Left colon (tissue), 2 donors: ENCODE results near the gene RCC1. TPM values are rescaled to one million over a fixed set of nuclear protein-coding genes. Genes with fewer than 3 reads are reported as not detected.
"Not testable (repeated sequence)": the region's sequence is repeated elsewhere in the genome, so short reads cannot be mapped to it uniquely, and the experiment has no call there.

Source experiments
- ATAC-seq: fragments of 200-7000 bp; cut with Tn5 transposase; one replicate; pipeline ENCODE4 v1.9.1; 2020; ENCODE audit warnings: mild to moderate bottlenecking, moderate library complexity
- DNase-seq, 2 donors: peaks; one replicate each; pipeline ENCODE4 v3.0.0-alpha.2; 2020
- intact Hi-C, 2 donors: fragments of 100-400 bp; cut with DNase I in 1 of 2; cut with micrococcal nuclease in 1 of 2; formaldehyde crosslinking; loops; one replicate each; pipeline versions ENCODE4 v1.11.2 to v1.14.0; 2022; cut with DNase I, micrococcal nuclease
- total RNA-seq, 2 donors: library from RNA; stranded (reverse); fragmentation: NEBNext Ultra II Directional; extraction: Animal tissue kit (Norgen Biotek cat#: 25700); gene quantifications; one replicate each; pipeline ENCODE4 v1.2.1, GENCODE V29; 2021
- donor health status: DM: no; HTN: no; CAD: no.
- donor health status: DM: yes; HTN: yes; CAD: no.

Gene RCC1
- total RNA-seq, 2 donors from 2014 or later, result 22.1 to 34.8 TPM

DNA sequence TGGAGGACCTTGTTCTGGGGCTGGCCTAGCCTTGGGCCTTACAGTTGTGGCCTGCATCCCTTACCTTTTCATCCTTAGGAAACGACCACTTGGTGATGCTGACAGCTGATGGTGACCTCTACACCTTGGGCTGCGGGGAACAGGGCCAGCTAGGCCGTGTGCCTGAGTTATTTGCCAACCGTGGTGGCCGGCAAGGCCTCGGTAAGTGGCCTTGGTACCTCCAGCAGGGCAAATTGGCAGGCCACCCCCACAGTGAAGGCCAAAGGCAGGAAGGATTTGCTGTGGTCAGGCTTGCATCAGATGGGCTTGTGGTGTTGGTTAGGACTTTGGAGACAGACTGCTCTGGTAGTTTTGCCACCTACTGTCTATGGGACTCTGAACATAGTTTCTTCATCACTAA, 29.3 kb downstream of the RCC1 start:
- ATAC-seq (no peak), DNase-seq (no peak)
- intact Hi-C loops, result no loop called here

DNA sequence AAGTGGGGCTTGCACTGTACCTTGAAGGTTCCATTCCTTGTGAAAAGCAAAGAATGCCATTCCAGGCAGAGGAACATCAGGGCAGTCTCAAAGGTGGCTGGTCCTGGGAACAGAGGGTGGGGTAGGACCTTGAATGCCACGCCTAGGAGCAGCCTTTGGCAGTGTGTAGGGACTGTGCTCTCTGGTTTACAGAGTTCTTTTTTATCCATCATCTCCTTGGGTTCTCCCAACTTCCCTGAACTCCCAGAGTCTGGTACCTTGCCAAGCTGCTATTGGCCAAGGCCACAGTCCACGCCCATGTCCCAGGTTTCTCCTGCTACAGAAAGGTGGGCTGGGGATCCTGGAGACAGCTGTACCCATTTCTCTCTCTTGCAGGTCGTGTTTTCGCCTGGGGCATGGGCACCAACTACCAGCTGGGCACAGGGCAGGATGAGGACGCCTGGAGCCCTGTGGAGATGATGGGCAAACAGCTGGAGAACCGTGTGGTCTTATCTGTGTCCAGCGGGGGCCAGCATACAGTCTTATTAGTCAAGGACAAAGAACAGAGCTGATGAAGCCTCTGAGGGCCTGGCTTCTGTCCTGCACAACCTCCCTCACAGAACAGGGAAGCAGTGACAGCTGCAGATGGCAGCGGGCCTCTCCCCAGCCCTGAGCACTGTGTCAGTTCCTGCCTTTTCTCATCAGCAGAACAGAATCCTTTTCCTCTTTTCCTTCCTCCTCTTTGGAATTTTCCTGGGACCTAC, 31.8 kb downstream of the RCC1 start:
- DNase-seq, result peak in 1 of 2 donors; percentile 43
- intact Hi-C loops, result no loop called here
- peak; percentile 90 for ATAC-seq

DNA sequence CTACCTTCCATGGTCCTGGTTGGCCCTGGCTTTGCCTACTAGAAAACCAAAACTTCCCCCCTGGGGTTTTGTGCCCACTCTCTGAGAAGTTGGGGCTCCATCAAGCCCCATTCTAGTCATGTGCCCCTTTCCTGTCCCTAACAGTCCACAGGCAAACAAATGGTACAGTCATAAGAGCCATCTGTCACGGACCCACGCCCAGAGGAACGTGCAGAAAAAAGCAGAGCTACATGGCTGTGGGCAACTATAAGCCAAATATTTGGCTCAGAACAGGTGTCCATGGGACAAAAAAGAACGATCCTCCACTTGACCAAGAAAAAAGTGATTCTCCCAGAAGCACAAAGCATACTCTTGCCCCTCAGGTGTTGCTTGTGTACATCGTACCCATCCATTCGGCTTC, 32.4 kb downstream of the RCC1 start:
- ATAC-seq, result no peak
- DNase-seq, result no peak
- intact Hi-C loops, result no loop called here

DNA sequence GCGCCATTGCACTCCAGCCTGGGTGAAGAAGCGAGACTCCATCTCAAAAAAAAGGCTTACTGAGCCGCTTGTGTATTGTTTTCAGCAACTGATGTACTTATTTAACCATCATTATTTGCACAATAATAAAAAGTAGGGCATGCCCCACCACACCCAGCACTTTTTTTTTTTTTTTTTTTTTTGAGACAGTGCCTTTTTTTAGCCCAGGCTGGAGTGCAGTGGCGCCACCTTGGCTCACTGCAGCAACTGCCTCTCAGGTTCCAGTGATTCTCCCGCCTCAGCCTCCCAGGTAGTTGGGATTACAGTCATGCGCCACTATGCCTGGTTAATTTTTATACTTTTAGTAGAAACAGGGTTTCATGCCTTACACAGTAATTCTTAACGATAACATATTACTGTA, 34.8 kb downstream of the RCC1 start:
- intact Hi-C loops, result no loop called here
- ATAC-seq (peak; percentile 48), DNase-seq (no peak)

DNA sequence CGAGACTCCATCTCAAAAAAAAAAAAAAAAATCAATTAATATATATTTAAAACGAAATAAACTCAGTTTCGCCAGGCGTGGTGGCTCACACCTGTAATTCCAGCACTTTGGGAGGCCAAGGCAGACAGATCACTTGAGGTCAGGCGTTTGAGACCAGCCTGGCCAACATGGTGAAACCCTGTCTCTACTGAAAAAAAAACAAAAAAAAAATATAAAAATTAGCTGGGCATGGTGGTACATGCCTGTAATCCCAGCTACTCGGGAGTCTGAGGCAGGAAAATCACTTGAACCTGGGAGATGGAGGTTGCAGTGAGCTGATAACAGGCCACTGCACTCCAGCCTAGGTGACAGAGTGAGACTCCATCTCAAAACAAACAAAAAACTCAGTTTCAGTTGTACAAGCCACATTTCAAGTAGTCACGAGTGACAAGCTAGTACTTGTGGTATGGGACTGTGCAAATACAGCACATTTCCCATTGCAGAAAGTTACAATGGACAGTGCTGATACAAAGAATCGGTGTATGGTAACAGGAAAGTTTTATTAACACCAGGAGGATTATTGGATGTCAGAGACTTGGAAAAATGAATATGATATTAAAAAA, 35.7 kb downstream of the RCC1 start:
- intact Hi-C loops, DNase-seq, ATAC-seq: not testable (repeated sequence)

DNA sequence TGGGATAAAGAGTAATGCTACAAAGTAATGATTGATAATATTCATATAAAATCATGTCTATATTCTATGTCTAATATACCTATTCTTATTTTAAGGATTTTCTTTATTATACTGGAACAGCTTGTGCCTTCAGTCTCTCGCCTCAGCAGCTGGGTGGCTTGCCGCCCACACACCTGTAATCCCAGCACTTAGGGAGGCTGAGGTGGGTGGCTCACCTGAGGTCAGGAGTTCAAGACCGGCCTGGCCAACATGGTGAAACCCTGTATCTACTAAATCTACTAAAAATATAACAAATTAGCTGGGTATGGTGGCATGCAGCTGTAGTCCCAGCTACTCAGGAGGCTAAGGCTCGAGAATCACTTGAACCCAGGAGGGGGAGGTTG, 39.4 kb downstream of the RCC1 start:
- ATAC-seq (no peak), DNase-seq (no peak)
- intact Hi-C loops, result no loop called here

DNA sequence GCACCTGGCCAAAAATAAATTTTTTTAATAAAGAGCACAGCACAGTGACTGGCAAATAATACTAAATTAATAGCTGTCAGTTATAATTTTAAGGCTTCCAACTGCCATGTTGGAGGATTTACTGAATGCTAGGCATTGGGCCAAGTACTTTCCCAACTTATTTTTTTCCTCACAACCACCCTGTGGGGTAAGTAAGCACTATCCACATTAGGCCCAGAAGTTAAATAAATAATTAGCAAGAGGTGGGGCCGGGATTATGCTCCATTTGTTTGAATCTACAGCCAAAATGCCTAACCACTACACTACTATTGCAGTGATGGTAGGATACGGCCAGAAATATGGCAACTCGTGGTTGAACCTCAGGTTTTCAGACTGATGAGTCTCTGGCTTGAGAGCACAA, 42.5 kb downstream of the RCC1 start:
- intact Hi-C loops, result no loop called here
- no peak for DNase-seq
- ATAC-seq, result no peak

DNA sequence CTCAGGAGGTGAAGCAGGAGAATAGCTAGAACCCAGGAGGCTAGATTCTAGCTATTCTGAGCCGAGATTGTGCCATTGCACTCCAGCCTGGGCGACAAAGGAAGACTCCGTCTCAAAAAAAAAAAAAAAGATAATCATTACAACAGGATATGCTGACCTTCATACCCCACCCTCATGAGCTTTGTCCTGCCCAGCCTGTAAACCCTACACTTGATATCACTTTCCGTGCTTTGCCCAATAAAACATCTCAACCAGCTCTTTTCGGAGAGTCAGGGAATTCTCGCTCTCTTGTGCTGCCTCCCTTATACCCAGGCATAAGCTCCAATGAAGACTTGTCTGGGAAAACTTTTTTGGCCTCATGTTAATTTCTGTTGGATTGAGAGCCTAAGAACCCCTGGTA, 45.5 kb downstream of the RCC1 start:
- peak; percentile 21 to 52 for DNase-seq
- peak; percentile 62 for ATAC-seq
- intact Hi-C loops, result no loop called here

DNA sequence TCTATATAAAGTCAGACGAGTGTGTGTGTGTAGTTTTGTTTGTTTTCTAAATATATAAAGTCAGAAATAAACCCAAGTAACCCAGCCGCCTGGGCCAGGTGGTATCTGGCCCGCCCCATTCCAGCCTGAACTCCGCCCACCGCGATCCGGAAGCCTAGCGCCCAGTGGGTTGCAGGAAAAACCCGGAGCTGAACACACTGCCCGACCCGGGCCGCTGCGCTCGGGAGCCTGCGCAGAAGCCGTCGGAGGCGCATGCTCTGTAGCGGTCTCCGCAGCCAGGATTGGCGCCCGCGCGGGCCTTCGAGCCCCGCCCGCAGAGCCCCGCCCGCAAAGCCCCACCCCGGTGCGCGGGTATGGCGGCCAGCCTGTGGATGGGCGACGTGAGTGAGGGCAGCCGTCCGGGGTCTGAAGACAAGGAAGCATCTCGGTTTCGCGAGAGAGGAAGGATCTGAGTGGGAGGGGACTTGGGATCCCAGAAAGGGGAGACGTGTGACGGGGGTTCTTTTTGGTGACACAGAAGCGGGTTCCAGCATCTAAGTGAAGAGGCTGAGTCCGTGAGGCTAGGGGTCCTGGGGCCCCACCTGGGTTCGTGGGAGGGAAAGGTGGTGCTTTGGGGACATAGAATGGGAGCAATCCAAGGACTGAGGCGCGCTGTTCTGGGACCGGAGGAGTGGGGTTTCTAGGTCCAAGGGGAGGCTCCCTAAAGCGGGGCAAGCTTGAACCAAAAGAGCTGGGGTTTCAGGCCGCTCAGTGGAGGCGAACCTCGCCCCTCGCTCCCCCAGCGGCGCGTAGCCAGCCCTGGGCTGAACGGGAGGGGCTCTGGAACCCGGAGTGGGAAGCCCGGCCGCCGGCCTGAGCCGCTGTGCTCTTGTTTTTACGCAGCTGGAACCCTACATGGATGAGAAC, 47.2 kb downstream of the RCC1 start, which contains the start of gene TRNAU1AP:
Gene TRNAU1AP (plus strand): TSS at position 328 of the 906 bp plus-strand sequence. CDS start 26 bp downstream, at position 354.
- peak; percentile 94 for ATAC-seq
- intact Hi-C loops, result no loop called here
- peak; percentile 97 to 99 for DNase-seq

DNA sequence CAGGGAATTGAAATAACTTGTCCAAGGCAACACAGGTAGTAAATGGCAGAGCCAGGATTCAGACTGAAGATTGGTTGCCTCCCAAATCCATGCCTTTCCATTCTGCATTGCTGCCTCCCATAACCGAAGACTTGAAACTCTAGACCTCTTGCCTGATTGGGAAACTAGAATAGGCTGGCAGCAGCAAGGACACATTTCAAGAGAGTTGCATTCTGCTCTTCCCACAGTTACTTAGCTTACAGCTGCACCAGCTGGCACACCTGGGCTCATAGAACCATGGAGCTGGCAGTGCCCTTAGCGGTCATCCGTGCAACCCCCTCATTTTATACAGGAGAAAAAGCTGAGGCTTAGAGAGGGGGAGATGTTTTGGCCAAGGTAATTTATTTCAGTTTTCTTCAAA, 55.0 kb downstream of the RCC1 start:
- DNase-seq (no peak), ATAC-seq (no peak)
- intact Hi-C loops, result no loop called here

DNA sequence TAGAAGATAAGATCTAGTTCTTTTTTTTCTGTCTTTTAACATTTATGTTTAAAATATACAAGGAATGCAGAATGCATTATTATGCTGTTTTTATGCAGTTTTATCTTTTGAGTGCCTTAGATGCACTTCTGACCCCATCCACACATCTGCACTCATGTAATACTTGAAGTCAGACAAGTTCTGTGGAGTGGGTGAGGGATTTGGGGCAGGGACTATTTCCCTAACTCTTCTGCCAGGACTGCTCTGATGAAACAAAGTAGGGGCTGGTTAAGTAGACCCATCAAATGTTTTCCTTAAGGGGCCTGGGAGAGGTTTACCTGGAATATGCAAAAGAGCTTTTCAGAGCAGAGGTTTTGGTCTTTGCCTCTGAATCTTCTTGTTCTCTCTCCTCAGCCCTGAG, 58.5 kb downstream of the RCC1 start:
- intact Hi-C loops, result no loop called here
- no peak for ATAC-seq
- DNase-seq, result no peak

DNA sequence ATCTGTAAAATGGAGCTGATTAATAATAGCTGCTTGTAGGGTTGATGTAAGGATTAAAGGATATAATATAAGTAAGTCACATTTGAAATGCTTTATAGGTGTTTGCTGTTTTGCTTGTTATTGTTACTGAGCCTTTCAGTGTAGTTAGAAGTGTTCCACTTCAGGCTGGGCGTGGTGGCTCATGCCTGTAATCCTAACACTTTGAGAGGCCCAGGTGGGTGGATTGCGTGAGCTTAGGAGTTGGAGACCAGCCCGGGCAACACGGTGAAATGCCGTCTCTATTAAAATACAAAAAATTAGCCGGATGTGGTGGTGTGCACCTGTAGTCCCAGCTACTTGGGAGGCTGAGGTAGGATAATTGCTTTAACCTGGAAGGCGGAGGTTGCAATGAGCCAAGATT, 59.2 kb downstream of the RCC1 start:
- intact Hi-C loops, result no loop called here
- no peak for ATAC-seq
- no peak for DNase-seq

DNA sequence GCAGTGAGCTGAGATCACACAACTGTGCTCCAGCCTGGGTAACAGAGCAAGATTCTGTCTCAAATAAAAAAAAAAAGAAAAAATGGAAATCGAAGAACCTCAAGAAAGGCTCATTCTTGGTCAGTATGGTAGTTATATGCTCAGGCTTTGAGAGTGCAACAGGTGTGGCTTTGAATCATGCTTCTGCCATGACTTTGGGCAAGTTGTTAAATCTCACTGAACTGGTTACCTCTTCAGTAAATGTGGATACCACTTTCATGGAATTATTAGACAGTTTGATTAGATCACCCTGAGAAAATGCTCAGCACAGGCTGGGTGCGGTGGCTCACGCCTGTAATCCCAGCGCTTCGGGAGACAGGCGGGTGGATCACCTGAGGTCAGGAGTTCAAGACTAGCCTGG, 59.9 kb downstream of the RCC1 start:
- ATAC-seq (no peak), DNase-seq (no peak)
- intact Hi-C loops, result no loop called here

DNA sequence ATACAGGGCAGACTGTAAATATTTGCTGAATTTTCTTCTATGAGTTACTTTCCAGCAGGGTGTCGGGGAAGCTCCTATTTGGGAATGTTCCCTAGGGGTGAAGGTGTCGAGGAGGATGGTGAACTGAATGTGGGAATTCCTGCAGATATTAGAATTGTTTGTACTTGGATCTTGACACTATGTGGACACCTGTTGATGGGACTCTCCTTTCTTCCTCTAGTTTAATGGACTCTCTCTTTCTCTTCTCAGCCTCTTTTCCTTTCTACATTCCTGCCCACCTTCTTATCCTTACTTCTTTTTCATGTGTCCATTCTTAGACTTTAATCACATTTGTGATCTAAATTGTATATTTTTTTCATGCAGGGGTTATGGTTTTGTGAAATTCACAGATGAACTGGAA, 61.1 kb downstream of the RCC1 start:
- ATAC-seq (no peak), DNase-seq (no peak)
- intact Hi-C loops, result no loop called here

DNA sequence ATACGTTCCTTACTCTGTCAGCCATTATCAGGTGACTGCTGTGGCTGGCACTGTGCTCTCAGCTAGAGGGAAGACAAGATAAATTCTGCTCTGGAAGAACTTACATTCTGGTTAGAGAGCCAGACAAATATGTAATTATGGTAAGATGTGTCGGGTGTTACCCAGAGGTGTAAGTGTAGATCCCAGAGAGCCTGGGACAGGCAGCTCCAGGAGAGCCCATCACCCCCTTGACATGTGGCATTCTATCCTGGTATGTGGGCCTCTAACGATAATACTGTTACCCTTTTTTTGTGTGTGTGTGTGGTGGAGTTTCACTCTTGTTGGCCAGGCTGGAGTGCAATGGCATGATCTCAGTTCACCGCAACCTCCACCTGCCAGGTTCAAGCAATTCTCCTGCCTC, 66.1 kb downstream of the RCC1 start:
- ATAC-seq (no peak), DNase-seq (no peak)
- intact Hi-C loops, result no loop called here

DNA sequence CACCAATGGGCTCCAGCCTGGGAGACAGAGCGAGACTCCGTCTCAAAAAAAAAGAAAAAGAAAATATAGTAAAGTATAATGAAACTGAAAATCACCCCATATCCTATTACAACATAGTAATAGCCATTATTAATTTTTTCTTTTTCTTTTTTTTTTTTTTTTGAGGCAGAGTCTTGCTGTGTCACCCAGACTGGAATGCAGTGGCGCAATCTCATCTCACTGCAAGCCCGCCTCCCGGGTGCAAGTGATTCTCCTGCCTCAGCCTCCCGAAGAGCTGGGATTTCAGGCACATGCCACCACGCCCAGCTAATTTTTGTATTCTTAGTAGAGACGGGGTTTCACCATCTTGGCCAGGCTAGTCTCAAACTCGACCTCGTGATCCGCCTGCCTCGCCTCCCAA, 67.0 kb downstream of the RCC1 start:
- ATAC-seq, DNase-seq, intact Hi-C loops: not testable (repeated sequence)

DNA sequence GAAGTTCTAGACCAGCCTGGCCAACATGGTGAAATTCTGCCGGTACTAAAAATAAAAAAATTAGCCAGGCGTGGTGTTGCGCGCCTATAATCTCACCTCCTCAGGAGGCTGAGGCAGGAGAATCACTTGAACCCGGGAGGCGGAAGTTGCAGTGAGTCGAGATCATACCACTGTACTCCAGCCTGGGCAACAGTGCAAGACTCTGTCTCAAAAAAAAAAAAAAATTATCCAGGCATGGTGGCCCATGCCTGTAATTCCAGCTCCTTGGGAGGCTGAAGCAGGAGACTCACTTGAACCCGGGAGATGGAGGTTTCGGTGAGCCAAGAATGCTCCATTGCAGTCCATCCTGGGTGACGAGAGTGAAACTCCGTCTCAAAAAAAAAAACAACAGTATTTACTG, 67.7 kb downstream of the RCC1 start:
- intact Hi-C loops, result no loop called here
- no peak for DNase-seq
- ATAC-seq, result no peak

DNA sequence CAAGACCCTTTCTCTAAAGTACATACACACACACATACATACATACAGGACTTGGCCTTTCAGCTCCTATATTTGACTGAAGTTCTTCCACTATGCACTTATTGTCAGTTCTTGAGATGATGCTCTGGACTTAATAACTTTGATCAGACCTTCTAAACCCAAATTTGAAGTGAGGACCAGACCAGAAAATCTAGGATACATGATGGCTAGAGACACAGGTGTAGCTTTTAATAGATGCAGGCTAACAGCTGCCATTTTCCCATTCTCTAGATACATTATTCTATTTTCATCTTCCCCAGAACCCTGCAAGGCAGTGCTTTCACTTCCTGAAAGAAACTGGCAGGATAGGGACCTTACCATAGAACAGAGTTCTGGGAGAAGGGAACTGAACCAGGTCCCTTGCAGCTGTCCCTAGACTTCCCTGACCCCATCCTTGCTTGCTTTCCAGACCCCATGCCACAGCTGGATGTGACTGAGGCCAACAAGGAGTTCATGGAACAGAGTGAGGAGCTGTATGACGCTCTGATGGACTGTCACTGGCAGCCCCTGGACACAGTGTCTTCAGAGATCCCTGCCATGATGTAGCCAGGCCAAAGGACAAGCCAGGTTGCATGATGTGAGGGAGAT, 71.3 kb downstream of the RCC1 start:
- intact Hi-C loops, result no loop called here
- no peak for DNase-seq
- ATAC-seq, result no peak

DNA sequence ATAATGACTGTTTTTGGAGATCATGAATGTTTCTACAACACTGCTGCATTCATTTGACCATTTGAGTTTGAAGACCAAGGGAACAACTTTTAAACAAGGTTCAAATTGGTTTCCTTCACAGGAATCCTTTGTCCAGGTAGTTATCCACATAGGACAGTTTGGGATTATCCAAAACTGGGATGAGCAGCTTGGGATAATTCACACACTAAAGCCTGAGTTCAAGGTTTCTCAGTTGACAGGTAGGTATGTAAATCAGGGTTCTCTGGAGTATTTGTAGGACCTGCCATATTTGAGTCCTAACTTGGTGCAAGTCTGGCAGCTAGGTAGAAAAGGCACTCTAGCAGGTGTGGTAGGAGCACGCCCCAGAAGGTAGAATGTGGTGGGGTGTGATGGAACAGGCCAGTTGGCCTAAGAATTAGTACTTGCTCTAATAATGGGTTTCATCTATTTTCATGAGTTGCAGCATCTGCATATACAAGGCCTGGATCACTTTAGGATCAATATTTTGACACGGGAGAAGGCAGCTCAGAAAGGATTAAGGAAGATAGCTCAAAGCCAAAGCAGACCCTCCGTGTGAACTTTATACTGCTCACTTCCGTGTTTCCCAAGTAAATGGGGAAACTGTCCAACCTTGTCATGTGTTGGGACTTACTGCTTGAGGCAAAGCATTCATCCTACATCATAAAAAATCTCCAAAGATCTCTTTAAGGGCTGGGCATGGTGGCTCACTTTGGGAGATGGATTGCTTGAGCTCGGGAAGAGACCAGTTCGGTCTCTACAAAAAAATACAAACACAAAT, 72.1 kb downstream of the RCC1 start:
- no peak for ATAC-seq
- no peak for DNase-seq
- intact Hi-C loops, result no loop called here
